Uterus (tissue), 2 donors: Measurements from ENCODE around the gene XAGE2.
"Not testable (repeated sequence)": the region's sequence is repeated elsewhere in the genome, so short reads cannot be mapped to it uniquely, and the experiment has no call there.

Experiments
- CTCF ChIP-seq, 4 experiments: fragments of 200-600 bp in 2 of 4; fragments of 450-650 bp in 2 of 4; sonication (generic) in 2 of 4; IDR thresholded peaks; one replicate each; pipeline ENCODE4 v1.5.1; 2016 to 2019; ENCODE audit warnings: antibody characterized with exemption in 4 of 4, mild to moderate bottlenecking in 2 of 4, moderate library complexity in 1 of 4
- POLR2A ChIP-seq, 2 donors: fragments of 450-650 bp; IDR thresholded peaks; one replicate each; pipeline ENCODE4 v1.6.1; 2016; ENCODE audit warnings: antibody characterized with exemption in 2 of 2, mild to moderate bottlenecking in 1 of 2, moderate library complexity in 1 of 2

GRCh38 chrX:52343131-52343530 lies 25.7 kb upstream of the XAGE2 start:
- not testable (repeated sequence) for TF ChIP-seq POLR2A, CTCF (IDR thresholded peaks at IDR 0.05)
